GM19238 (cell line): Measurements from ENCODE around the gene ANKRD33.

Experiments
- DNase-seq: peaks from one replicate; pipeline ENCODE4 v3.0.0; 2011; ENCODE audit warnings: low spot score; ENCODE audit not compliant: insufficient read length

The ANKRD33 gene

GRCh38 chr12:51900323-51900889 is 12.5 kb downstream of the ANKRD33 start:
- DNase-seq: no peak

- DNase-seq: no peak
These were observed 13.4 kb downstream of the ANKRD33 start for GRCh38 chr12:51901121-51901817.

- no peak for DNase-seq
These were observed 14.0 kb downstream of the ANKRD33 start for GRCh38 chr12:51901881-51902280.

GRCh38 chr12:51904951-51905470 is 17.1 kb downstream of the ANKRD33 start:
- DNase-seq: no peak

- no peak for DNase-seq
These were observed 17.8 kb downstream of the ANKRD33 start for GRCh38 chr12:51905471-51906429.

- DNase-seq: no peak
These were observed 18.7 kb downstream of the ANKRD33 start for GRCh38 chr12:51906430-51907082.

- DNase-seq: no peak
These were observed 19.4 kb downstream of the ANKRD33 start, which contains the start of gene ACVRL1 for GRCh38 chr12:51907083-51907855. TSS of gene ACVRL1 (plus strand) at chr12:51907504. CDS start at chr12:51912475, 4,971 bp downstream.

GRCh38 chr12:51907856-51908425 is 20.0 kb downstream of the ANKRD33 start:
- no peak for DNase-seq

GRCh38 chr12:51908876-51909592 is 21.1 kb downstream of the ANKRD33 start:
- DNase-seq: no peak

GRCh38 chr12:51910168-51910567 is 22.3 kb downstream of the ANKRD33 start:
- DNase-seq: no peak

GRCh38 chr12:51910691-51911090 is 22.8 kb downstream of the ANKRD33 start:
- DNase-seq: no peak

- DNase-seq: no peak
These were observed 23.4 kb downstream of the ANKRD33 start for GRCh38 chr12:51911307-51911706.

GRCh38 chr12:51911788-51912711 is 24.1 kb downstream of the ANKRD33 start:
- DNase-seq: no peak

GRCh38 chr12:51913071-51914033 is 25.4 kb downstream of the ANKRD33 start:
- no peak for DNase-seq

- no peak for DNase-seq
These were observed 26.4 kb downstream of the ANKRD33 start for GRCh38 chr12:51914034-51914923.

GRCh38 chr12:51915003-51915625 is 27.2 kb downstream of the ANKRD33 start:
- no peak for DNase-seq
